H9 (cell line): ENCODE data around the gene ENO3. TPM values are rescaled to one million over a fixed set of nuclear protein-coding genes. Genes with fewer than 3 reads are reported as not detected.
A peak's percentile ranks its signal among the peaks of the same experiment; 100 is the strongest.

Experiments
- DNase-seq: peaks from one replicate; pipeline ENCODE4 v3.0.0-alpha.2; 2017
- H2AFZ ChIP-seq: one replicate; pipeline ENCODE4 v1.6.1; 2013; ENCODE audit warnings: mild to moderate bottlenecking, low read length, control low read depth, moderate library complexity
- H2AK5ac ChIP-seq: 2 replicates; pipeline ENCODE4 v1.6.1; 2013; ENCODE audit warnings: low read length, control low read depth, mixed read lengths; ENCODE audit not compliant: insufficient read length
- H2BK120ac ChIP-seq: one replicate; pipeline ENCODE4 v1.6.1; 2013; ENCODE audit warnings: low read depth, mild to moderate bottlenecking, low read length, control low read depth, inconsistent platforms; ENCODE audit not compliant: poor library complexity, severe bottlenecking
- H2BK12ac ChIP-seq: 2 replicates; pipeline ENCODE4 v1.6.1; 2013; ENCODE audit warnings: low read length, control low read depth, mixed read lengths, low read depth; ENCODE audit not compliant: insufficient read length
- H2BK15ac ChIP-seq: 2 replicates; pipeline ENCODE4 v1.6.1; 2013; ENCODE audit warnings: low read depth, low read length, control low read depth
- H2BK20ac ChIP-seq: one replicate; pipeline ENCODE4 v1.6.1; 2013; ENCODE audit warnings: low read depth, mild to moderate bottlenecking, low read length, control low read depth, inconsistent platforms; ENCODE audit not compliant: poor library complexity, severe bottlenecking
- H2BK5ac ChIP-seq: 2 replicates; pipeline ENCODE4 v1.6.1; 2013; ENCODE audit warnings: low read length, control low read depth, mixed read lengths; ENCODE audit not compliant: insufficient read length
- H3K14ac ChIP-seq: 2 replicates; pipeline ENCODE4 v1.6.1; 2013; ENCODE audit warnings: low read length, control low read depth; ENCODE audit not compliant: insufficient read depth
- H3K18ac ChIP-seq: 2 replicates; pipeline ENCODE4 v1.6.1; 2013; ENCODE audit warnings: low read depth, mild to moderate bottlenecking, mixed read lengths, low read length, control low read depth; ENCODE audit not compliant: insufficient read length
- H3K23ac ChIP-seq: 2 replicates; pipeline ENCODE4 v1.6.1; 2013; ENCODE audit warnings: low read length, control low read depth, mixed read lengths, low read depth; ENCODE audit not compliant: insufficient read length
- H3K23me2 ChIP-seq: 2 replicates; pipeline ENCODE4 v1.6.1; 2013; ENCODE audit warnings: low read depth, mild to moderate bottlenecking, mixed read lengths, low read length, control low read depth; ENCODE audit not compliant: insufficient read length, poor library complexity, severe bottlenecking
- H3K27ac ChIP-seq: 2 replicates; pipeline ENCODE4 v1.5.1; 2013; ENCODE audit warnings: low read length, control low read depth, mixed read lengths, low read depth; ENCODE audit not compliant: insufficient read length
- H3K27me3 ChIP-seq: 2 replicates; pipeline ENCODE4 v1.6.1; 2013; ENCODE audit warnings: low read length, control low read depth, inconsistent platforms; ENCODE audit not compliant: insufficient read depth
- H3K4ac ChIP-seq: 2 replicates; pipeline ENCODE4 v1.6.1; 2013; ENCODE audit warnings: low read depth, mild to moderate bottlenecking, control low read depth, inconsistent platforms, low read length, moderate library complexity
- H3K4me1 ChIP-seq: 2 replicates; pipeline ENCODE4 v1.6.1; 2013; ENCODE audit warnings: low read length, control low read depth, inconsistent platforms; ENCODE audit not compliant: insufficient read depth
- H3K4me2 ChIP-seq: 2 replicates; pipeline ENCODE4 v1.6.1; 2013; ENCODE audit warnings: low read length, control low read depth, mixed read lengths; ENCODE audit not compliant: insufficient read length, insufficient read depth
- H3K56ac ChIP-seq: 2 replicates; pipeline ENCODE4 v1.6.1; 2013; ENCODE audit warnings: low read depth, mild to moderate bottlenecking, mixed read lengths, low read length, control low read depth; ENCODE audit not compliant: insufficient read length
- H3K79me1 ChIP-seq: 2 replicates; pipeline ENCODE4 v1.6.1; 2013; ENCODE audit warnings: low read depth, mild to moderate bottlenecking, moderate library complexity, low read length, control low read depth, inconsistent platforms; ENCODE audit not compliant: insufficient read depth, poor library complexity, severe bottlenecking
- H3K79me2 ChIP-seq: 2 replicates; pipeline ENCODE4 v1.6.1; 2013; ENCODE audit warnings: low read length, control low read depth, inconsistent platforms; ENCODE audit not compliant: insufficient read depth
- H3K9ac ChIP-seq: 2 replicates; pipeline ENCODE4 v1.6.1; 2013; ENCODE audit warnings: low read length, control low read depth, mixed read lengths; ENCODE audit not compliant: insufficient read length; ENCODE audit errors: extremely low read depth
- H3K9me3 ChIP-seq: one replicate; pipeline ENCODE4 v1.6.1; 2013; ENCODE audit warnings: low read depth, low read length, inconsistent platforms; ENCODE audit not compliant: control insufficient read depth
- H3T11ph ChIP-seq: one replicate; pipeline ENCODE4 v1.6.1; 2013; ENCODE audit warnings: mild to moderate bottlenecking, low read length, control low read depth, inconsistent platforms
- H4K20me1 ChIP-seq: one replicate; pipeline ENCODE4 v1.6.1; 2013; ENCODE audit not compliant: control insufficient read depth, insufficient read length, insufficient read depth
- H4K5ac ChIP-seq: 2 replicates; pipeline ENCODE4 v1.6.1; 2013; ENCODE audit warnings: low read depth, mild to moderate bottlenecking, mixed read lengths, low read length, control low read depth; ENCODE audit not compliant: insufficient read length
- H4K8ac ChIP-seq: replicated peaks from 2 replicates; pipeline ENCODE4 v1.6.1; 2013; ENCODE audit warnings: low read length, control low read depth, mixed read lengths, low read depth; ENCODE audit not compliant: insufficient read length
- H4K91ac ChIP-seq: 2 replicates; pipeline ENCODE4 v1.6.1; 2013; ENCODE audit warnings: low read depth, mild to moderate bottlenecking, moderate library complexity, mixed read lengths, low read length, control low read depth; ENCODE audit not compliant: insufficient read length
- H3K27ac Mint-ChIP-seq, 3 experiments: 2 replicates in 2 of 3; 3 replicates in 1 of 3; pipeline ENCODE4 v1.8.0; 2020 to 2021; ENCODE audit warnings: mixed read lengths in 3 of 3, mild to moderate bottlenecking in 1 of 3, moderate library complexity in 1 of 3
- H3K27me3 Mint-ChIP-seq: 2 replicates; pipeline ENCODE4 v1.8.0; 2021; ENCODE audit warnings: low read depth, mild to moderate bottlenecking, moderate library complexity, mixed read lengths
- H3K36me3 Mint-ChIP-seq, 3 experiments: 2 replicates in 2 of 3; 3 replicates in 1 of 3; pipeline ENCODE4 v1.8.0; 2020 to 2021; ENCODE audit warnings: low read depth in 3 of 3, mixed read lengths in 3 of 3; ENCODE audit not compliant: insufficient read depth in 1 of 3
- H3K4me1 Mint-ChIP-seq, 2 experiments: 2 replicates each; pipeline ENCODE4 v1.8.0; 2020; ENCODE audit warnings: mixed read lengths in 2 of 2
- H3K4me3 Mint-ChIP-seq, 2 experiments: 2 replicates in 1 of 2; 3 replicates in 1 of 2; pipeline ENCODE4 v1.8.0; 2020 to 2021; ENCODE audit warnings: mild to moderate bottlenecking in 2 of 2, mixed read lengths in 2 of 2, moderate library complexity in 1 of 2
- H3K9me3 Mint-ChIP-seq, 2 experiments: 2 replicates in 1 of 2; 3 replicates in 1 of 2; pipeline ENCODE4 v1.8.0; 2020; ENCODE audit warnings: mild to moderate bottlenecking in 2 of 2, mixed read lengths in 2 of 2, moderate library complexity in 1 of 2
- CTCF ChIP-seq: fragments of 200-600 bp; sonication (generic); conservative IDR thresholded peaks from 3 replicates; pipeline ENCODE4 v1.8.0; 2021; ENCODE audit warnings: antibody characterized with exemption, mild to moderate bottlenecking
- WGBS: extraction: QIAGEN DNeasy Blood & Tissue Kit; methylation state at CpG from one replicate; pipeline ENCODE4 v1.1.7; 2013; ENCODE audit warnings: missing lambda C conversion rate, low lambda C conversion rate, mixed read lengths; ENCODE audit not compliant: insufficient read length; ENCODE audit errors: extremely low coverage; 5-methylcytosine and 5-hydroxymethylcytosine counted together
- total RNA-seq: library from RNA; stranded (reverse); gene quantifications from 2 replicates; pipeline ENCODE4 v1.2.1, GENCODE V29; 2021

Gene ENO3
- total RNA-seq, 1 experiment from 2014 or later: 25.4 TPM

GRCh38 chr17:4938688-4939545, 12.0 kb upstream of the ENO3 start:
- H3K36me3 Mint-ChIP-seq: peaks cover 27 to 65% (median 48%) of the 10 kb centered on the region in 3 experiments
- H4K5ac ChIP-seq: no peak overlapping the region
- H4K91ac ChIP-seq: no peak overlapping the region
- H3K9ac ChIP-seq: peak overlapping the region; percentile 71
- no peaks in the 10 kb centered on the region; a peak in 1 of 5 replicates for H3K9me3 Mint-ChIP-seq
- peak overlapping the region; percentile 81 for H3K27ac ChIP-seq
- no peak overlapping the region for H2BK12ac ChIP-seq
- peaks cover 1% of the 10 kb centered on the region for H3K27me3 Mint-ChIP-seq
- peaks cover 25 to 35% of the 10 kb centered on the region in 2 experiments for H3K4me1 Mint-ChIP-seq
- no peak overlapping the region for H3T11ph ChIP-seq
- H3K4me1 ChIP-seq: no peaks in the 10 kb centered on the region
- no peak overlapping the region for H2AK5ac ChIP-seq
- no peak overlapping the region for H2BK5ac ChIP-seq
- H2BK20ac ChIP-seq: no peak overlapping the region
- peak; percentile 28 for DNase-seq
- H3K79me2 ChIP-seq: peaks cover 6% of the 10 kb centered on the region; the same call in 1 of the 2 replicates
- H2AFZ ChIP-seq: no peak overlapping the region
- H3K14ac ChIP-seq: peak overlapping the region; percentile 91
- H3K23me2 ChIP-seq: peaks cover 17% of the 10 kb centered on the region
- no peak overlapping the region for H2BK15ac ChIP-seq
- H3K4me3 Mint-ChIP-seq: peak overlapping the region; percentile 95 to 98
- H3K4ac ChIP-seq: no peak overlapping the region
- H3K56ac ChIP-seq: no peak overlapping the region
- H3K23ac ChIP-seq: no peak overlapping the region
- H3K18ac ChIP-seq: no peak overlapping the region
- H3K27me3 ChIP-seq: no peaks in the 10 kb centered on the region
- TF ChIP-seq CTCF: no peak
- peak overlapping the region; percentile 91 to 100 (median 97) for H3K27ac Mint-ChIP-seq
- peak overlapping the region; percentile 80 for H3K4me2 ChIP-seq
- no peak overlapping the region for H4K8ac ChIP-seq
- no CpG with 5 or more reads among the region's 19 CpGs for WGBS
- H2BK120ac ChIP-seq: no peak overlapping the region
- H4K20me1 ChIP-seq: peaks cover 7% of the 10 kb centered on the region
- H3K9me3 ChIP-seq: no peaks in the 10 kb centered on the region
- peaks cover 5% of the 10 kb centered on the region for H3K79me1 ChIP-seq
